ENCODE results near the gene CREB3L2. TPM values are rescaled to one million over a fixed set of nuclear protein-coding genes. Genes with fewer than 3 reads are reported as not detected.
"Not testable (repeated sequence)": the region's sequence is repeated elsewhere in the genome, so short reads cannot be mapped to it uniquely, and the experiment has no call there.

CREB3L2 gene
- total RNA-seq, 4 donors from 2014 or later: 2.8 to 12.0 (median 5.4) TPM

- no peak overlapping the region for H3K27ac ChIP-seq
- H3K36me3 ChIP-seq: no peaks in the 10 kb centered on the region
- no peaks in the 10 kb centered on the region for H3K27me3 ChIP-seq
- TF ChIP-seq CTCF (IDR thresholded peaks at IDR 0.05 in 4 of 5, conservative IDR thresholded peaks at IDR 0.05 in 1 of 5) (no peak), POLR2A (IDR thresholded peaks at IDR 0.05) (no peak)
- in situ Hi-C loops (cut with MboI; ENCODE audit: low sequenced_read_pairs in 4 of 4): loop anchor here in 3 of 4 donors (10.0 to 25.0 kb wide), 2 partner anchors 356 to 363 kb away; no protein-coding TSS in a partner anchor
- H3K4me1 ChIP-seq: no peaks in the 10 kb centered on the region
- no peak for ATAC-seq
- intact Hi-C loops (cut with DNase I; ENCODE audit: low total_unique reads): no loop called here
- H3K4me3 ChIP-seq: no peak overlapping the region
- no peaks in the 10 kb centered on the region for H3K9me3 ChIP-seq
- no peak for DNase-seq
Measured at GRCh38 chr7:138017992-138018391, 16.1 kb upstream of the CREB3L2 start.

GRCh38 chr7:138015096-138015495 is 13.2 kb upstream of the CREB3L2 start:
- Histone ChIP-seq H3K27me3 (no peaks in the 10 kb centered on the region), H3K4me1 (no peaks in the 10 kb centered on the region), H3K27ac (no peak overlapping the region), H3K4me3 (no peak overlapping the region), H3K36me3 (no peaks in the 10 kb centered on the region), H3K9me3 (no peaks in the 10 kb centered on the region)
- intact Hi-C loops (cut with DNase I; ENCODE audit: low total_unique reads) (no loop called here), in situ Hi-C loops (cut with MboI; ENCODE audit: low sequenced_read_pairs in 4 of 4) (loop anchor here in 3 of 4 donors (10.0 to 25.0 kb wide), 2 partner anchors 353 to 360 kb away; no protein-coding TSS in a partner anchor)
- no peak for ATAC-seq
- no peak for TF ChIP-seq CTCF (IDR thresholded peaks at IDR 0.05 in 4 of 5, conservative IDR thresholded peaks at IDR 0.05 in 1 of 5)
- no peak for TF ChIP-seq POLR2A (IDR thresholded peaks at IDR 0.05)
- DNase-seq: no peak

- Histone ChIP-seq H3K4me3 (no peak overlapping the region), H3K9me3 (no peaks in the 10 kb centered on the region), H3K27me3 (no peaks in the 10 kb centered on the region), H3K36me3 (no peaks in the 10 kb centered on the region), H3K27ac (no peak overlapping the region), H3K4me1 (no peaks in the 10 kb centered on the region)
- intact Hi-C loops (cut with DNase I; ENCODE audit: low total_unique reads) (loop anchor here (5.0 kb wide), 1 partner anchor 357 kb away; no protein-coding TSS in a partner anchor), in situ Hi-C loops (cut with MboI; ENCODE audit: low sequenced_read_pairs in 4 of 4) (loop anchor here (5.0 to 25.0 kb wide), 4 partner anchors 107 to 362 kb away; no protein-coding TSS in a partner anchor)
- TF ChIP-seq POLR2A (IDR thresholded peaks at IDR 0.05): no peak
- TF ChIP-seq CTCF (IDR thresholded peaks at IDR 0.05 in 4 of 5, conservative IDR thresholded peaks at IDR 0.05 in 1 of 5): no peak
- ATAC-seq (no peak), DNase-seq (no peak)
Measured at GRCh38 chr7:138014686-138015085, 12.8 kb upstream of the CREB3L2 start.

GRCh38 chr7:138014201-138014600 is 12.3 kb upstream of the CREB3L2 start:
- not testable (repeated sequence) for ATAC-seq, H3K27ac ChIP-seq, H3K4me3 ChIP-seq, H3K27me3 ChIP-seq, H3K36me3 ChIP-seq, DNase-seq, H3K4me1 ChIP-seq, H3K9me3 ChIP-seq
- in situ Hi-C loops (cut with MboI; ENCODE audit: low sequenced_read_pairs in 4 of 4) (loop anchor here (5.0 to 25.0 kb wide), 4 partner anchors 107 to 362 kb away; no protein-coding TSS in a partner anchor), intact Hi-C loops (cut with DNase I; ENCODE audit: low total_unique reads) (loop anchor here (5.0 kb wide), 1 partner anchor 357 kb away; no protein-coding TSS in a partner anchor)

GRCh38 chr7:138009350-138009653 is 7.4 kb upstream of the CREB3L2 start:
- ATAC-seq: no peak
- intact Hi-C loops (cut with DNase I; ENCODE audit: low total_unique reads) (loop anchor here (1.0 kb wide), 1 partner anchor 106 kb away; no protein-coding TSS in a partner anchor), in situ Hi-C loops (cut with MboI; ENCODE audit: low sequenced_read_pairs in 4 of 4) (loop anchor here (5.0 to 25.0 kb wide), 2 partner anchors 102 to 347 kb away; no protein-coding TSS in a partner anchor)
- TF ChIP-seq CTCF (IDR thresholded peaks at IDR 0.05 in 4 of 5, conservative IDR thresholded peaks at IDR 0.05 in 1 of 5) (no peak), POLR2A (IDR thresholded peaks at IDR 0.05) (no peak)
- Histone ChIP-seq H3K9me3 (no peaks in the 10 kb centered on the region), H3K36me3 (no peaks in the 10 kb centered on the region), H3K4me3 (no peak overlapping the region), H3K4me1 (no peaks in the 10 kb centered on the region), H3K27me3 (no peaks in the 10 kb centered on the region), H3K27ac (no peak overlapping the region)
- no peak for DNase-seq
